Activated naive CD4-positive, alpha-beta T cell treated with anti-CD3 and anti-CD28 coated beads, Interleukin-2, amount 50 U/mL, for 72 hours (primary cell): Measurements from ENCODE around the gene FYCO1. TPM values are rescaled to one million over a fixed set of nuclear protein-coding genes. Genes with fewer than 3 reads are reported as not detected.

Source experiments
- ATAC-seq, 2 donors: fragments of 150-1000 bp; cut with Tn5 transposase; 2 replicates each; pipeline ENCODE4 v1.10.0; 2021; ENCODE audit warnings: mild to moderate bottlenecking in 2 of 2, moderate library complexity in 2 of 2
- DNase-seq, 2 donors: peaks; one replicate each; pipeline ENCODE4 v3.0.0; 2021 to 2022; ENCODE audit warnings: low spot score in 2 of 2
- H3K27ac Mint-ChIP-seq, 2 donors: one replicate each; pipeline ENCODE4 v1.8.0; 2022; ENCODE audit warnings: mild to moderate bottlenecking in 2 of 2, mixed read lengths in 2 of 2
- H3K36me3 Mint-ChIP-seq, 2 donors: one replicate each; pipeline ENCODE4 v1.8.0; 2022; ENCODE audit warnings: mixed read lengths in 2 of 2
- H3K9me3 Mint-ChIP-seq, 2 donors: one replicate each; pipeline ENCODE4 v1.8.0; 2022; ENCODE audit warnings: mixed read lengths in 2 of 2
- total RNA-seq, 2 donors: library from RNA; stranded (reverse); gene quantifications; one replicate each; pipeline ENCODE4 v1.2.3, GENCODE V29; 2022

The FYCO1 gene
- total RNA-seq, 2 donors from 2014 or later: 4.4 to 18.1 TPM

GRCh38 chr3:45992133-45992729 is 3.4 kb downstream of the FYCO1 start:
- DNase-seq (no peak), ATAC-seq (no peak)
- no peaks in the 10 kb centered on the region for H3K9me3 Mint-ChIP-seq
- H3K27ac Mint-ChIP-seq: peak overlapping the region in 1 of 2 donors; percentile 47
- H3K36me3 Mint-ChIP-seq: peaks cover 8 to 36% of the 10 kb centered on the region in 2 donors

DNA sequence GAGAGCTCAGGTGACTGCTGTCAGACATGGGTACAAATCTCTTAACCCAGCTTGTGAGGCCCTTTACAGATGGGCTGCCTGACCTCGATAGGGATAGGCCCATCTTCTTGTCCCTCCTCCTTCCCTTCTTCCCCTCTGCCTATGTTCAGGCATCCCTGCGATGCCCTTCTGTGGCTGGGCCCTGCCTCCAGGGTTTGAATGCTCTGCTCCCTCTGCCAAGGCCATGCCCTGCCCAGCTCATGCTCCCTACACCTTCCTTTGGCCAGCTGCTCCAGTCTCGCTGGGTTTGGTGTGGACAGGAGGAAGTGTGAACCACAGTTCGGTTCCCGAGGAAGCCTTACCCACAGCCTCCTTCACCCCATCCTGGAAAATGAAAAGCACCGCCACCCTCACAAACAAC is 4.3 kb downstream of the FYCO1 start:
- DNase-seq (no peak), ATAC-seq (no peak)
- Mint-ChIP-seq H3K36me3 (peaks cover 10 to 40% of the 10 kb centered on the region in 2 donors), H3K9me3 (no peaks in the 10 kb centered on the region), H3K27ac (no peak overlapping the region)

- DNase-seq (no peak), ATAC-seq (no peak)
- H3K27ac Mint-ChIP-seq: no peak overlapping the region
- no peaks in the 10 kb centered on the region for H3K9me3 Mint-ChIP-seq
- peaks cover 8 to 42% of the 10 kb centered on the region in 2 donors for H3K36me3 Mint-ChIP-seq
These were observed 5.4 kb downstream of the FYCO1 start for GRCh38 chr3:45990181-45990580.

GRCh38 chr3:45988804-45989203 is 6.8 kb downstream of the FYCO1 start:
- DNase-seq: no peak
- peak; percentile 67 to 73 for ATAC-seq
- no peak overlapping the region for H3K27ac Mint-ChIP-seq
- peaks cover 11 to 53% of the 10 kb centered on the region in 2 donors for H3K36me3 Mint-ChIP-seq
- no peaks in the 10 kb centered on the region for H3K9me3 Mint-ChIP-seq

DNA sequence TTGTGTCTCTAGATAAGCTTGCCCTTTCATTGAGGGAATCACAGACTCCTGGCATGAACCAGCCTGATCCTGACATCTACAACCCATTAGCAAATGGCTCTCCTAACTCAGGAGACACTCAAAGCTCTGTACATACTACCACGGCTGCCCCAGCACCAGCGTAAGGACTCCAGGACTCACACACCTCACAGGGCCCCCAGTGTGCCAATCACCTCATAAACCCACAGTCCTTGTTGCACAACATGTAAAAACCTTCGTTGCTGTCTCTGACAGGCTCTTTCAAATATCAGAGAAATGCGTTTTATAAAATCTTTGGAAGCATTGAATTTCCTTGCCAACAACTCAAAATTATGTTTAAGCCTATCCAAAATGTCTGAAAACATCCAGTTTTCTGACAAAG is 7.3 kb downstream of the FYCO1 start:
- no peaks in the 10 kb centered on the region for H3K9me3 Mint-ChIP-seq
- DNase-seq: no peak
- peak overlapping the region in 1 of 2 donors; percentile 34 for H3K27ac Mint-ChIP-seq
- H3K36me3 Mint-ChIP-seq: peaks cover 14 to 56% of the 10 kb centered on the region in 2 donors
- ATAC-seq: peak in 1 of 2 donors; percentile 4

DNA sequence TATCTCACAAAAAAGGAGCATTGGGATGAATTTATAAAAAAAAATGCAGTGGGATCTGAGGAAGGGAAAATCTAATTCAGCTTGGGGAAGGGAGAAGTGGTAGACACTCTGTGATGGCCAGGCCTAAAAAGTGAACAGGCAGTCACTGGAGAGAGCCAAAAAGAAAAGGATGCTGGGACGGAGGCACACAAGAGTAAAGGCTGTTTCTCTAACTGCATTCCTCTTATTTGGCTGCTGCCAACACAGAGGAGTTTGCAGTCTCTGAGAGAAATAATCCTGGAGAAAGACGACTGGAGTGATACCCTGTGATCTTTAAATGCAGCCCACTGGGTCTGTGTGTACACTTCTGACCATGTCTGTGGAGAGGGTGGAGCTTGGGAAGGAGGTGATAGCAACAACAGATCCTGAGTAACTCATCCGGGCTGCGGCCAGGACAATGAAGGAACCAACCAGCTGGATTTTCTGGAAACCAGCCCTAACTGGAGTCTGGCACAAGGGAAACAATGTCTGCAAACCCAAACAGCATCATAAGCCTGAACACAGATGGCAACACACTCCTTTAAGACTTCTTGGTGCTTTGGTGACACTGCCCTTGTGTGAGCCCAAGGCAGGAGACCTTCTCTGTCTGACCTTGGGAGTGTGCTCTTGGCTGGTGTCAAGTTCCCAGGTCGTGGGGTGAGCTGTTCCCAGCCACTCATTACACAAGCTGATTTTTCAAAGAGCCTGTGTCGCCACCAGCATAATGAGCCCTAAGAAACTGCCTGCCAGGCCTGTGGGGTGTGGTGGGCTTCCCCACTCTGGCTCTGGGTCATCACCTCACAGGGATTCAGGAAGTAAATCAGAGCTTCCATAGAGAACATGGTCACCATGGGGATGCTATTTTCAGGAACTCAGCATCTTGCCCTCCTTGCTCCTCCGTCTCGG is 8.0 kb downstream of the FYCO1 start:
- ATAC-seq: peak in 1 of 2 donors; percentile 13
- Mint-ChIP-seq H3K9me3 (no peaks in the 10 kb centered on the region), H3K27ac (peak overlapping the region; percentile 27 to 34), H3K36me3 (peaks cover 20 to 56% of the 10 kb centered on the region in 2 donors)
- DNase-seq: no peak

- no peaks in the 10 kb centered on the region for H3K9me3 Mint-ChIP-seq
- peak overlapping the region in 1 of 2 donors; percentile 27 for H3K27ac Mint-ChIP-seq
- no peak for DNase-seq
- H3K36me3 Mint-ChIP-seq: peaks cover 22 to 51% of the 10 kb centered on the region in 2 donors
- no peak for ATAC-seq
These were observed 9.2 kb downstream of the FYCO1 start for GRCh38 chr3:45986303-45986982.

DNA sequence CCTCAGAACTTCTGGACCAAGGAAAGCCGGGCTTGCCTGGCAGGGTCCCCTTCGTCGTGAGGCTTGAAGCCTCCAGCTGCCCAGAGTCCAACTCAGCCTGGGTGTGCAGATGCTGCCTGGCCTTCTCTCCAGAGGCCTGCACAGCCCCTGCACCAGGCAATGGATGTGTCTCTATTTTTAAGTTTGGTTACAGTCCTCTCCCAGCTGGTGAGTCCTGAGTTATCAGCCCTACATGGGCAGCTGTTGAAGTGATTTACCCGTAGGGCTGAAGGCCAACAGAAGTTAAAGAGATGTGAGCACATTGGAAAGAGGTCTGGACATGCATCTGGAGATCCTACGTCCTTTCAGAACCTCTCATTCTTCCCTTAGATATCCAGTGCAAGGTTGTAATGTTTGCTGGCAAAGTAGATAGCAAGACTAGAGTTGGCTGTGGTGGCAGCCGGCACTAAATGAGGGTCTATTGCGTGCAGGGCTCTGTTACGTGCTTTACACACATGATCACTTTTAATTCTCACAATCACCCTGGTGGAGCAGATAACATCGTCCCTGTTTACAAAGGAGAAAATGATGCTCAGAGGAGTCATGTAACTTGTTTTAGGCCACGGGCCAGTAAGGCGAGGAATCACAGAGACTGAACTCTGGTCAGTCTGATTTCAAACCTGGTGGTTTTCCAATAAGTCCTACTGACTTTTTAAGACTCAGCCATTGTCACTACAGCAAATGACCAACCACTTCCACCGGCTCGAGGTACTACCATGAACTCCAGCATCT is 9.9 kb downstream of the FYCO1 start:
- no peak for ATAC-seq
- no peak for DNase-seq
- H3K36me3 Mint-ChIP-seq: peaks cover 27 to 58% of the 10 kb centered on the region in 2 donors
- no peaks in the 10 kb centered on the region for H3K9me3 Mint-ChIP-seq
- H3K27ac Mint-ChIP-seq: no peak overlapping the region

DNA sequence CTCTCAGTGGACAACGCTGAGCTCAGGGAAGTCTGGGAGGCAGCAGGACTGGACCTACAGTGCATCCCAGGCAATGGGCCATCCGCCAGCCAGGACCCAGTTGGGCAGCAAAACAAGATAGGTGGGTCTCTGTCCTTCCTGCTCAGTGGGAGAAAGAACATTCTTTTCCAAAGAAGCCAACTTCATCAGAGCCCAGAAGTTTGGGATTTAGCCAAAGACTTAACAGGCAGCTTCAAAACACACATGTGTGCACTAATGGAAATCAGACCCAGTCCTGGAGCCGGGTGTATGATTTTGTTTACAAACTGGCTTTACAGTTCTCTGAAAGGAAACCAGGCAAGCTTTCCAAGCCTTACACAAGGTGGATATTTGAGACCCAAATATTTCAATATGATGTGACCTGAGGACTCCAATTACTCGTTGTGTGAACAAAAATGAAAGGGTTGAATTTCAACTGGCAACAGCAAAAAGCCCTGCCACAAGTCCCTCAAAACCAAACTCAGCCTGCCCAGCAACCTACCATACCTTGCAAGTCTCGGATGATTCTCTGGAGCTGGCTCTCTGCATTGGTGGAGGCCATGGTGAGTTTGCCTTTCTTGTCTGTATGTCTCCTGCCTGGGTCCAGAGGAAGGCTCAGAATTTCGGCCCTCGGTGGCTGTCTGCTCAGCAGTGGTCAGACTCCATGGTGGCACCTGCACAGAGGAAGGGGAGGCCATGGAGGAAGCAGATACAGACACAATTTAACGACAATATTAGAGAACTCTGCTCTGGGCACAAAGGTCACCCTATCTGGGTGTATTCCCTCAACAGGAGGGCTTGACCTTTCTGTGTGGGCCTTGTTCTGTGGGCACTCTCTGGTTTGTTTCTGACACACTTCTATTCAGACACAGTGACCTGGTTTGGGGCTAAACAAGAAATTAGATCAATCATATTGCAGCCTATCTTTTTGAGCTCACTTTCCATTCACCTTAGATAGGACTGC is 11.0 kb downstream of the FYCO1 start:
- Mint-ChIP-seq H3K9me3 (no peaks in the 10 kb centered on the region), H3K27ac (no peak overlapping the region), H3K36me3 (peaks cover 31 to 59% of the 10 kb centered on the region in 2 donors)
- ATAC-seq: no peak
- DNase-seq: no peak

DNA sequence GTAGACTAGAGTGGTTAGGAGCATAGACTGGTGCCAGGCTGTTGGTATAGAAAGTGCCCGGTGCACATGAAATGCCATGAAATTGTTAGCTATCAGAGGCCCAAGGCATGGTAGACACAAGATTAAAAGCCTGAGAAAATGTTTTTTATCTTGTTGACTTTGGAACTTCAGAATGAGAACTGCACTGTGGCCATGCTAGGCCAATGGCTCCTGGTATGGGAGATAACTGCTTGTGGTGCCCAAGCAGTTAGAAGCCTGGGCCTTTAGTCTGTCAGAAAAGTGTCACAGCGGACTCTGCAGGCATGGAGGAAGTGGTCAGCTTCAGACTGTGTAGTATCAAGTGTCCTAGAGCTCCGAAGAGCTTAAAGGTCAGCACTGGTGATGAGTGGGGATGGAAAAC is 11.9 kb downstream of the FYCO1 start:
- ATAC-seq (no peak), DNase-seq (no peak)
- H3K9me3 Mint-ChIP-seq: no peaks in the 10 kb centered on the region
- H3K27ac Mint-ChIP-seq: no peak overlapping the region
- H3K36me3 Mint-ChIP-seq: peaks cover 38 to 67% of the 10 kb centered on the region in 2 donors

DNA sequence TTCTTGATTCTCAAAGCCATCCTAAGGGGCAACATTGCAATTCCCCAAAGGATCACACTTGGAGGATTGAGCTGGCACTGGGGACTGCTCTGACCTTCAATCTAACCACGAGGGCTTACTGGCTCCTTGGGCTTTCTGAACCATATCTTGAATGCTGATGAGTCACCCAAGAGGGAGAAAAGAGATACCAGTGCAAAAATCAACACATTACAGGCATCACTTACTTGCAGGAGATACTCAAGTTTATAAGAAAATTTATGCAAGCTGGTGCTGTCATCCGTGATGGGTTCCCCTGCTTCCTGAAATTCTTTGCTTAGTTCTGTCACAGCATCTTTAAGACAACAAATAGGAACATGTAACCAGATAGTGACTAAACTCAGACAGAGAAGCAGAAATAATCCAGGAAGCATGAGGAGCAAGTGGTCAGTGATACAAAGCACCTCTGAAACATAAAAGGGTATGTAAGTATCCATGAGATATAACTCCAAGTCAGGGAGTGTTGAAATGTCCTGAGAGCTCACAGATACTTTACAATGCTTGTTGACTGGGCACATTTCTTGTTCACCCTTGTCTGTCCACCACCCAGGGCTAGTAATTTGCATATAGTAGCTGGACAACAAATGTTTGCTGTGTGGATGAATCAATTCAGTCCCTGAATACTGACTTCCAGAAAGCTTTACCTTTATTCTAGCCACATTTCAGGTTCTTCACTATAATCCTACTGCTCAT is 14.1 kb downstream of the FYCO1 start:
- ATAC-seq (peak; percentile 58 to 72), DNase-seq (no peak)
- H3K36me3 Mint-ChIP-seq: peaks cover 43 to 68% of the 10 kb centered on the region in 2 donors
- H3K27ac Mint-ChIP-seq: peak overlapping the region in 1 of 2 donors; percentile 83
- H3K9me3 Mint-ChIP-seq: peaks cover 0 to 4% of the 10 kb centered on the region in 2 donors

DNA sequence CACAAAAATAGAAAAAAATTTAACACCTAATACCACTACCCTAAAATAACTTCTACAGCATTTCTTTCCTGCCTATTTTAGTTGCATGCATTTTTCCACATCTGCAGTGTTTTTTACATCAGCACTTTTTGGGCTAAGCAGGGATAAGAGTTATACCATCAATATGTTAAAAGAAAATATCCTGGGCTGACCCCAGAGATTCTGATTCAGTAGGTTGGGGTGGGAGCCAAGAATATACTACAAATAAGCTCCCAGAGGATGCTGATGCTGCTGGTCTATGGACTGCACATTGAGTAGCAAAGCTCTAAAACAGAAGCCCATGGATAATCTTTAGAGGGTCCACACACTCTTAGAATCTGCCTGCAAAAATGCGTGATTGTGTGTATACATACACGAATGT is 14.8 kb downstream of the FYCO1 start:
- H3K9me3 Mint-ChIP-seq: peaks cover 0 to 4% of the 10 kb centered on the region in 2 donors
- H3K27ac Mint-ChIP-seq: peak overlapping the region in 1 of 2 donors; percentile 83
- no peak for DNase-seq
- ATAC-seq: no peak
- H3K36me3 Mint-ChIP-seq: peaks cover 43 to 73% of the 10 kb centered on the region in 2 donors

- Mint-ChIP-seq H3K36me3 (peaks cover 47 to 77% of the 10 kb centered on the region in 2 donors), H3K27ac (peak overlapping the region; percentile 31 to 86), H3K9me3 (peaks cover 0 to 4% of the 10 kb centered on the region in 2 donors)
- ATAC-seq: peak; percentile 42 to 44
- DNase-seq: no peak
These were observed 15.3 kb downstream of the FYCO1 start for GRCh38 chr3:45980229-45980813.

GRCh38 chr3:45979378-45979777 is 16.2 kb downstream of the FYCO1 start:
- ATAC-seq: no peak
- no peak for DNase-seq
- peaks cover 55 to 79% of the 10 kb centered on the region in 2 donors for H3K36me3 Mint-ChIP-seq
- peaks cover 0 to 4% of the 10 kb centered on the region in 2 donors for H3K9me3 Mint-ChIP-seq
- H3K27ac Mint-ChIP-seq: peak overlapping the region; percentile 41 to 86
